Posterior cingulate gyrus (tissue), 11 donors: Measurements from ENCODE around the gene DCHS1.
A peak's percentile ranks its signal among the peaks of the same experiment; 100 is the strongest.

Source experiments
- DNase-seq, 10 donors: peaks; one replicate each; pipeline versions ENCODE4 v3.0.0 to v3.0.0-alpha.2; 2020 to 2021; ENCODE audit warnings: mixed read lengths in 3 of 10
- intact Hi-C: fragments of 100-400 bp; cut with DNase I; formaldehyde crosslinking; loops from one replicate; pipeline ENCODE4 v1.15.1; 2023

The DCHS1 gene

GRCh38 chr11:6603287-6604080 lies 52.1 kb downstream of the DCHS1 start, which contains the start of the genes ILK and RRP8:
ILK (plus strand) TSS chr11:6603774; CDS start chr11:6604272, 498 bp downstream.
RRP8 (minus strand) TSS chr11:6603616; CDS start chr11:6603502, 114 bp downstream.
- intact Hi-C loops = loop anchor here (1.0 to 10.0 kb wide), 4 partner anchors 71 to 211 kb away; partner anchors contain the start of genes MRPL17, SMPD1 and TRIM3
- peak; percentile 88 to 98 (median 91) for DNase-seq

GRCh38 chr11:6602096-6602940 lies 53.3 kb downstream of the DCHS1 start:
- no peak for DNase-seq
- intact Hi-C loops = loop anchor here (5.0 to 10.0 kb wide), 3 partner anchors 70 to 210 kb away; partner anchors contain the start of genes SMPD1 and TRIM3

DNA sequence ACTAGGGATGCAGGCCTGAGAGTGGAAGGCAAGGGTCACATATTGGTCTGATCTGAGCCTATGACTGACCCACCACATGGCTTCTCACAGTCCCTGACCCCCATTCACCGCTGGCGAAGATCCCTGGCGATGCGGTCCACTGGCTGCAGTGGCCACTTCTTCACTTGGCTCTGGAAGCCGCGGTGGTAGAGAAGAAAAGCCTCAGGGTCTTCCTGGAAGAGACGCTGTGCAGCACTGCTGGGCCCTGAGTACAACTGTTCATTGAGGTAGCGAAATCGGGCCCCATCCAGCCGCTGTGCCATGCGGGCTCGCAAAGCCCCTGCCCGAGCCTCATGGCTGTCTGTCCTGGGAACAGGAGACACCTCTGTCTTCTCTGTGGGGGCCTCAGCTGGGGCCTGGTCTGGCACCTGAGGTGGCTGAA lies 54.6 kb downstream of the DCHS1 start:
- no peak for DNase-seq
- intact Hi-C loops = loop anchor here (5.0 to 10.0 kb wide), 3 partner anchors 69 to 209 kb away; partner anchors contain the start of genes SMPD1 and TRIM3

DNA sequence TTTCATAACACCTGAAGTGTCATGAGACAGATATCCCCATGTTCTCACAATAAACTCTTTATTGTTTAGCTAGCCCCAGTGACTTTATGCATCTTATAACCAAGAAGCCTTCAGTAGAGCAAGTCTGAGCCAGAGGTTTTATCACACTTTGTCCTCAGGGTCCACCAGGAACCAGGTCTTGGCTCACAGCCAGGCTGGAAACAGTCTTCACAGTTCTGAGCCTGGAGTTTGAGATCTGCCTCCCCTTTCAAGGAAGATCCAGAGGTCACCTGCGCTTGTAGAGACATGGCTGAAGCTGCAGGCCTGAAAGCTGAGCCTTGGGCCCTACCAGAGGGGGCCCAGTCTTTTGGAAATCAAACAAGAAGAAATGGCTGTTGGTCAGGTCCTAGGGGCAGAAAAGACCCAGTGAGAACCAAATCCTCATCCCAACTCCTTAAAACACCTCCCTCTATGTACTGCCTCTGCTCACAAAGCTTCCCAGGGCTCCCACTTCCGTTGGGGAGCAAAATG lies 55.7 kb downstream of the DCHS1 start:
- no peak for DNase-seq
- intact Hi-C loops = loop anchor here (5.0 to 10.0 kb wide), 3 partner anchors 68 to 208 kb away; partner anchors contain the start of genes SMPD1 and TRIM3

DNA sequence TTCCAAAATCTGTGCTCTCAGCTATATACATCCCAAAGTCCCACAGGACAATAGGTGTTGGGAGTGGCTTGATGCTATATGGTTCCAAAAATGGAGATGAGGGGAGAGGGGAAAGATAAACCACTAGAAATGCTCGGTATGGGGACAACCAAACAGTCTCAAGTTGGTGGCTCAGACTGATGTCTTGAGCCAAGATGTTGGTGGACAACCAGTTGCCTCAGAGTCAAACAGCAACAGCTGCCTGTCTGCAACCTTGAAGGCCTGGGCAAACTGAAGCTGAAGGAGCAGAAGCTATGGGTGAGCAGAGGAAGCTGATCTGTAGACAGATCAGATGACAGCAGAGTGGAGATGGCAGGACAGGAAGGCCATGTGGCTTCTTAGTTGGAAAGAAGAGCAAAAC lies 56.2 kb downstream of the DCHS1 start:
- no peak for DNase-seq
- intact Hi-C loops = no loop called here

DNA sequence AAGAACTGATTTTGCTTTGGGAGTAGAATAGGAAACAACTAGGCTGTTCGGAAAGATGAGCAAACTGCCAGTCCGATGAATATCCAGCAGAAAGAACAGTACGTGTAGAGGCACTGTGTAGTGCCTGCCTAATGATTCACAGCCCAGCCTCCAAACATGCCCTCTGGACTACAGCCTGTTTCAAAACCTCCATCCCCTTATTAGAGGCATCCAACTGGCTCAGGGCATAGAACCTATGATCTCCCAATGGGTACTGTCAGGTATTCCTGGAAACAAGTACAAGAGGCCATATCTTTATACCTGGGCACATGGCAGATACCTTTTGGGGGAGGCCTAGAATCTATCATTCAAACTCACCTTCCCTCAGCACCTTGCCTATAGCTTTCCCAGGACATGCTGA lies 57.1 kb downstream of the DCHS1 start:
- DNase-seq = no peak
- intact Hi-C loops = no loop called here

DNA sequence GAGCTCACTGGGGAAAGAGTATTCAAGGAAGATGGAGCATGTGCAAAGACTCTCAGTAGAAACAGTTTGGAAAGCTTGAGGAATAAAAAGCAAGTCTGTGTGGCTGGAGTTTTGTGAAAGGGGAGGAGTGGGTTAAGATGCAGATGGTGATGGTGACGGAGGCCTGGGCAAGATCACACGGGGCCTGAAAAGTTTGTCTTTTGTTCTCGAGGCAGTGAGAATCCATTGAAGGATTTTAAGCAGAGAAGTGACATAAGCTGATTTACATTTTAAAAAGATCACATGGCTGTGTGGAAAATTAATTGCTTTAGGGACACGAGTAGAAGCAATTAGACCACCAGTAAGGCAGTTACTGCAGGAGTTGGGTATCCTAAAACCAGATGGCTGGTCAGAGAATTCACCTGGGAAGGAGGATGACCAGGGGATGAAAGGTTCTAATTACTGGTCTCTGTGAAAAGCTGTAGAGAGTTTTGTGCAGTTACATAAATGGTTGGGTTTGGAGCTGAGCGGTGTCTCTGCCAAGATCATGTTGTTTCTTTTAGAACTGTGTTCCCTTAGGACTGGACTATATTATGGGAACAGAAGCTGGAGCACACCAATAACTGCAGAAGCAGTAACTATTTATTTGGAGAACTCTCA lies 59.3 kb downstream of the DCHS1 start:
- intact Hi-C loops = no loop called here
- no peak for DNase-seq

- intact Hi-C loops = no loop called here
- no peak for DNase-seq
Measured at GRCh38 chr11:6594142-6594768, 61.4 kb downstream of the DCHS1 start.

- intact Hi-C loops = no loop called here
- DNase-seq = no peak
Measured at GRCh38 chr11:6588018-6588417, 67.6 kb downstream of the DCHS1 start.

GRCh38 chr11:6587360-6587953 lies 68.2 kb downstream of the DCHS1 start:
- peak in 7 of 10 donors; percentile 32 to 90 (median 63) for DNase-seq
- intact Hi-C loops = no loop called here

DNA sequence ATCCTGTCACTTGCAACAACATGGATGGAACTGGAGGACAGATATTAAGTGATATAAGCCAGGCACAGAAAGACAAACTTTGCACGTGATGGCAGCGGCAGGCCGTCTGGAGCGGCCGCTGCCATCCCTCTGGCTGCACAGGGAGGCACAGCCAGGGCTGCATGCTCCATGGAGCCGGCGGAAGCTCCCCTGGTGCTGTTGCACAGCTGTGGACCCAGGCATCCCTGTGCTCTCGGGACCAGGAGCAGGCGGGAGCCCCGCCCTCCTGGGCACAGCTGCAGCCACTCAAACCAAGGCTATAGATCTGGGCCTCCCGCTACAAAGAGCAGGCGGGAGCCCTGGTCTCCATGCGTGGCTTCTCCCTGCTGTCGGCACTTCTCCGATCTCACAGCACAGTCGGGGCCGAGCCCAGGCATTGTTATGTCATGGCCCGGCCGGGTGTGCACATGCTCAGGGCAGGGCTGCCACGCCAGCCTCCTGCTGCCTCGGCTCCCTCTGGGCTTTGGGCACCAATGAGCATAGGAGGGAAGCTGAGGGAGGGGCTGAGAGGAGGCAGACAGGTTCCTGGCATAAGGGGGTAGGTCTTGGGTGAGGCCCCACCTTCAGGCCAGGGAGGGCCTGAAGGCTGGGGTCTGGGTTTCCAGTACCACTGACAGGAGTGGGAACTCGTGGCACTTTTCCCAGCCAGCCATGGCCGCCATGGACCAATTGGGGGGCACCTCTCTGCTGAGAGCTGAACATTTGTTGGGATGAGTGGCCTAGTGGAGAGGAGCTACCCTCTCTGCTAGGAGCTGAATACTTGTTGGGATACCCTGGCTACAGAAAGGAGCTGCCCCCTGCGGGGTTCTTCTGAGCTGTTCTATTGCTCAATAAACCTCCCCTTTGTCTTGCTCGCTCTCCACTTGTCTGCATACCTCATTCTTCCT lies 68.9 kb downstream of the DCHS1 start:
- intact Hi-C loops = no loop called here

GRCh38 chr11:6584528-6584927 lies 71.1 kb downstream of the DCHS1 start:
- intact Hi-C loops = no loop called here
- DNase-seq = no peak

More for the DNA sequence above, 68.9 kb downstream of the DCHS1 start:
- DNase-seq = peak in 3 of 10 donors; percentile 69 to 93 (median 81)

GRCh38 chr11:6583584-6583983 lies 72.0 kb downstream of the DCHS1 start:
- intact Hi-C loops = no loop called here

DNA sequence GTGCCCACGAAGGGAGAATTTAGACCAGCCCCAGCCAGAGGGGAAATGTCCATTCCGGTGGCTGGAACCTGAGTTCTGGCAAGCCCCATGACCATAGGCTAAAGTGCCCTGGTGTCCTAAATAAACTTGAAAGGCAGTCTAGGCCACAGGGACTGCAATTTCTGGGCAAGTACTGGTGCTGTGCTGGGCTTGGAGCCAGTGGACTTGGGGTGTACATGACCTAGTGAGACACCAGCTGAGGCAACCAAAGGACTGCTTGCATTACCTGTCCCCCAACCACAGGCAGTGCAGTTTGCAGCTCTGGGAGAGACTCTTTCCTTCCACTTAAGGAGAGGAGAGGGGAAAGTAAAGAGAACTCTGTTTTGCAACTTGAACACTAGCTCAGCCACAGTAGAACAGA lies 75.9 kb downstream of the DCHS1 start:
- DNase-seq = no peak

More at GRCh38 chr11:6583584-6583983, 72.0 kb downstream of the DCHS1 start:
- DNase-seq = no peak

DNA sequence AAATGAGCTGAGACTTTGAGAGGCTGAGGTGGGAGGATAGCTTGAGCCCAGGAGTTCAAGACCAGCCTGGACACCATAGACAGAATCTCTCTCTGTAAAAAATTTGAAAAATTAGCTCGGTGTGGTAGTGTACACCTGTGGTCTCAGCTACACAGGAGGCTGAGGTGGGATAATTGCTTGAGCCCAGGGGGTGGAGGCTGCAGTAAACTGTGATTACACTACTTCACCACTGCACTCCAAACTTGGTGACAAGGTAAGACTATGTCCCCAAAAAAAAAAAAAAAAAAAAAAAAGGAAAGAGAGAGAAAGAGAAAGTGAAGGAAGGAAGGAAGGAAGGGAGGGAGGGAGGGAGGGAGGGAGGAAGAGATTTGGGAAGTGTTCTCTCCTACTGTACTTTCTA lies 77.5 kb downstream of the DCHS1 start:
- intact Hi-C loops = loop anchor here (5.0 kb wide), 1 partner anchor 46 kb away; no protein-coding TSS in a partner anchor
- no peak for DNase-seq

More for the DNA sequence above, 75.9 kb downstream of the DCHS1 start:
- intact Hi-C loops = loop anchor here (5.0 kb wide), 1 partner anchor 47 kb away; no protein-coding TSS in a partner anchor

GRCh38 chr11:6576471-6577373 lies 78.9 kb downstream of the DCHS1 start:
- intact Hi-C loops = loop anchor here (5.0 kb wide), 1 partner anchor 44 kb away; no protein-coding TSS in a partner anchor
- peak in 6 of 10 donors; percentile 65 to 94 (median 76) for DNase-seq
